Measurements from ENCODE around the gene VANGL2.

The VANGL2 gene

DNA sequence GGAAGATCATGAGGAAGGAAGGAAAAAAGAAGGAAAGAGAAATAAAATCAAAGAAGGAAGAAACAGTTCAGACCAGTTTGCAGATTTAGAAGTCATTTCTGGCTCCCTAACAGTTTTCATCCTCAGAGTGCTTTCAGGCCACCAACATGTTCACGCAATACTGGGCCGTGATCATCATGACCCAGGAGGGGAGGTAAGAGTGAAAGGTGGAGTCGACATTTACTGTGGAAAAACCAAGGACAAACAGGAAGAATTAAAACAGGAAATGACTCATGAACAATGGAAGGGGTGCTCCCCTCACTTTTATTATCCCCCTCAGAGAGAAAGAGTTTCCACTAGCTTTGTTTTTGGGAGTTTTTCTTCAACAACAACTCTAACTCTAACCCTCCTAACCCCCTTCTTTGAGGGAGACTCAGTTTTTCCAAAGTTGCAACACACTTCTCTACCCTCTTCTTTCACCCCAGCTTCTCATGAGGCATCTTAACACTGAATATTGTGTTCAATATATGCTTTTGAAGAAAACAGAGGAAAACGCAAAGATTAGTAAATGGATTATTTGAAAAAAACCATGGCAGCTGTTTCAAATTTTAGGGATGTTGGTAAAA lies 60.4 kb downstream of the VANGL2 start:
- DNase-seq (ENCODE audit: low read depth), result no peak

DNA sequence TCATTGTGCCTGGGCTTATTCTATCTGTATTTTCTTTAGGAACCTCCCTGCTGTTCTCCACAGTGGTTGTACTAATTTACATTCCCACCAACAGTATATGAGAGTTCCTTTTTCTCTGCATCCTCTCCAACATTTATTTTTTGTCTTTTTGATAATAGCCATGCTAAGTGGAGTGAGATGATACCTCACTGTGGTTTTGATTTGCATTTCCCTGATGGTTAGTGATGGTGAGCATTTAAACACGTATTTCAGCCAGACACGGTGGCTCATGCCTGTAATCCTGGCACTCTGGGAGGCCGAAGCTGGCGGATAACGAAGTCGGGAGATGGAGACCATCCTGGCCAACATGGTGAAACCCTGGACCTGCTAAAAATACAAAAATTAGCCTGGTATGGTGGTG lies 64.8 kb downstream of the VANGL2 start:
- DNase-seq (ENCODE audit: low read depth), result no peak

DNA sequence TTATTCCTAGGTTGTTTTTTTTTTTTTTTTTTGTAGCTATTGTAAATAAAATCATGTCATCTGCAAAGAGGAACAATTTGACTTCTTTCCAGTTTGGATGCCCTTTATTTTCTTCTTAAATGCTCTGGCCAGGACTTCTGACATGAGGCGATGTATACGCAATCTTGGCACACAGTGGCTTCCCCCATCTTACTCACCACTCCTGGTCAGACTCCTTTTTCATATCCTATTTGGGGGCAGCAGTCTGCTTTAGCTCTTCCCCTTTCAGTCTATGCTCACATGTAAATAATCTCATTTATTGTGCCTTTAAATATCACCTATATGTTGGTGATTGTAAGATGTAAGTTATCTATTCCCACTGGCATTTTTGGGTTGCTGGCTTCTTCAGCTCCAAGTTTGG lies 66.6 kb downstream of the VANGL2 start:
- DNase-seq (ENCODE audit: low read depth), result no peak

DNA sequence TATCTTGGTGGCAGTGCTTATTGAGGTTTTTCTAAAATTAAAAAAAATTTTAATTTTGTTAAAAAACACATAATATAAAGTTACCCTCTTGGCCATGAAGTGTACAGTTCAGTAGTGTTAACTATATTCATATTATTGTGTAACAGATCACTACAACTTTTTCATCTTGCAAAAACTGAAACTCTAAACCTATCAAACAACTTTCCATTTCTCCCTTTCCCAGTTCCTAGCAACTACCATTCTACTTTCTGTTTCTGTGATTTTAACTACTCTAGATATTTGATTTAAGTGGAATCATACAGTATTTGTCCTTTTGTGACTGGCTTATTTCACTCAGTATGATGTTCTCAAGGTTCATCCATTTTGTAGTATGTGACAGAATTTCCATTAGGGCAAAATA lies 67.2 kb downstream of the VANGL2 start:
- no peak for DNase-seq (ENCODE audit: low read depth)

DNA sequence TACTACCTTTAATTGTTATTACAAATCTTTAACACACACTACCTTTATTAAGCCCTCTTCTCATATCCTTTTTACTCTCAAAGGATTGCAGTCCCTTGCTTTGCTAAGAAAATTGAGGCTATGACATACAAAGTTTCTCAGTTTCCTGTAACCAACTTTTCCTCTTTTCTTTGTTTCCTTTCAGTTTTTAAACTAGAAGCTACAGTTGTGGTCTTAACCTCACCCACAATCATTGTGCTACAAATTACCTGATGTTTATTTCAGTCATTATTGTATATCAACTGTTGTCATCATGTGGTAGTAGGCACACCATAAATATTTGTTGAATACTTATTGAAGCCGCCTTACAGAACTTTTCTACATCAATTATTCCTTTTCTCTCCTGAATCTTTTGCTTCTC lies 70.9 kb downstream of the VANGL2 start:
- no peak for DNase-seq (ENCODE audit: low read depth)

DNA sequence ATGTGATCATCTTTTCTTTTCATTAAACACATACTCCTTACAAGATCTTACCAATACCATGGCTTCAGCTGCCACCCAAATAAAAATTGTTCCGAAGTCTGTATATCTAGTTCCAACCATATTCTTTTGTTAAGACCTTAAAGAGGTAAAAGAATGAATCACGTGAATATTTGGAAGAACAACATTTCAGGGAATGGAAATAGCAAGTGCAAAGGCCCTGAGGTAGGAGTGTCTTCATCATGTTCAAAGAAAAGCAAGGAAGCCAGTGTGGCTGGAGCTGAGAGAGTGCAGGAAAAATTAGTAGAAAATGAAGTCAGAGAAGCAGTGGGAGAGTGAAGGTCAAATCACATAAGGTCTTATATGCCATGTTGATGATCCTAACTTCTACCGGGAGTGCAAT lies 71.7 kb downstream of the VANGL2 start:
- DNase-seq (ENCODE audit: low read depth), result no peak

DNA sequence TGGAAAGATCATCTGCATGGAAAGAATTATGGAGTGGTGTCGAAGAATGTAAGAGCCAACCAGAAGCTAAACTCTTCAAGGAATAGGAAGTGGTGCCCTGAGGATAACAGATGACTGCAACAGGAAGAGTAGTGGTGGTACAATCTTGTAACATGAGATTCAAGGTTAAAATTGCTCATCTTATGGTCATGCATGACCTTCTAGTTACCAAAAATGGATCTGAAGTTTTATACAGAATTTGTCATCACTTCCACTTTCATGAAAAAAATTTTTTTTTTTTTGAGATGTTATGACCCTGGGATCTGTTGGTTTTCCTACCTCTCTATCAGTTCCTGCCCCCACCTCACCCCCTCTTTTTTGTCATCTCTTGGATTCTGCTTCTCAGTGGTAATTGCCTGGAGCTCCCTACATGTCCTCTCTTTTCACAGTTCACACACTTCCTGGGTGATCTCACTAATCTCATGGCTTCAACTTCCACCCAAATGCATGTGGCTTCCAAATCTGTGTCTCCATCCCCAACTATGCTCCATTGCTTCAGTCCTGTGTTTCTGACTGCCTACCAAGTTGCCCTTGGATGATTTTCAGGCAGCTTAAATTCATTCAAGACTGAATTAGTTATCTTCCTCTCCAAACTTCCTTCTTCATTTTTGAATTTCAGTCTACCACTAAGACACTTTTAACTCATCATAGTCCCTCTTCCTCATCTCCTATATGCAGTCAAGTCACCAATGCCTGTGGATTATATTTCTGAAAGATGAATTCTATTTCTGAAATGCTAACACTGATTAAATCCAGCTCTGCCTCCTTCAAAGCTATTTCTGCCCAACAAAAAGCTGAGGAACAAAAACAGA lies 74.3 kb downstream of the VANGL2 start:
- no peak for DNase-seq (ENCODE audit: low read depth)

Measured in activated T-cell treated with anti-CD3 and anti-CD28 coated beads for 1 hour (primary cell).